Measurements from ENCODE around the gene MYOG.

Gene MYOG

GRCh38 chr1:203089651-203090045 is 3.8 kb upstream of the MYOG start:
- H3K36me3 Mint-ChIP-seq (ENCODE audit: low read depth): peaks cover 5% of the 10 kb centered on the region
- no peak for DNase-seq
- TF ChIP-seq CTCF (IDR thresholded peaks at IDR 0.05): no peak
- H3K27ac Mint-ChIP-seq: no peak overlapping the region
- peaks cover 15% of the 10 kb centered on the region for H3K27me3 Mint-ChIP-seq (ENCODE audit: low read depth, poor library complexity)
- peaks cover 15% of the 10 kb centered on the region for H3K9me3 Mint-ChIP-seq
- peaks cover 59% of the 10 kb centered on the region for H3K4me1 Mint-ChIP-seq
- no peak overlapping the region for H3K4me3 Mint-ChIP-seq

DNA sequence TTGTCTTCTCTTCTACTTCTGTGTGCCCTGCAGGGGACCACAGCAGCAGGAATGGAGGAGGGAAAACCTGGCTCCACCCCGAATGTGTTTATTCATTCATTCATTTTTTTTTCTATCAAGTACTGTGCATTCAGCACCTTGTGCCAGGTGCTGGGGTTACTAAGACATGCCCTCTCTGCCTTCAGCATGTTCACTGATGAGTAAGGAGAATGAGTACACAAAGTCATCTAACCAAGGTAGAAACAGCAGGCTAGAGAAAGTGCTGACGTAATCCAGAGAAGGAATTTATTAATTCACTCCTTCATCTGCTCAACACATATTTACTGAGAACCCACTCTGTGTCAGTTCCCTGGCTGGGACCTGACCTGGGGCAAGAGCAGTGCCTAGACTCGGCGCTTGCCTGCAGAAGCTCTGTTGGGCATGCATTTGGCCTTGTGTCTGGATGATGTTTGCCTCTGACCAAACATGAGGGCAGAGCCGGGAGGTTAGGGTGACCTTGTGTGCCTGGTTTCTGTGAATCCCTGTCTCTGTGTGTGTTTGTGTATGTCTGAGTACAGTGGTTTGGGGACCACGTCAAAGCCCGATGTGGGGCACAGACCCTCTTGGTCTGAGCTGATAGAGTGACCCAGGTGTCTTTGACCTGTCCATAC is 3.3 kb upstream of the MYOG start:
- Mint-ChIP-seq H3K27me3 (ENCODE audit: low read depth, poor library complexity) (peaks cover 15% of the 10 kb centered on the region), H3K4me3 (no peak overlapping the region), H3K36me3 (ENCODE audit: low read depth) (no peaks in the 10 kb centered on the region), H3K27ac (no peak overlapping the region), H3K9me3 (peaks cover 9% of the 10 kb centered on the region), H3K4me1 (peaks cover 61% of the 10 kb centered on the region)
- no peak for DNase-seq
- TF ChIP-seq CTCF (IDR thresholded peaks at IDR 0.05): no peak

DNA sequence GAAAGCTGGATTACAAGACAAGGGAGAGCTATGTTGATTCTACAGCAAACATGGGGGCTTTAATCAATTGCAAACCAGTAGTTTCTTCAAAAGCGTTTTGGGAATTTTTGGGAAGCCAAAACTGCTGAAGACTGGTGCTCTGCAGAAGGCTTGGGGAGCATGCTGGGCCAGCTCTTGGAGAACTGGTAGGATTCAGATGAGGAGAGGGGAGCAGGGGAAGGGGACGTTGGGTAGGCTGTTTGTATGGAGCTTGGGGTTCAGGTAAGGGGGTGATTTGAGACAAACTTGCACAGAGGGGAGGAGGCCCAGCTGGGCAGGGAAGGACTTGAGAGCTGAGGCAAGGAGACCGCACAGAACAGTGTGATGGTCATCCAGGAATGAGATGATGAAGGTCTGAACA is 2.6 kb upstream of the MYOG start:
- Mint-ChIP-seq H3K36me3 (ENCODE audit: low read depth) (no peaks in the 10 kb centered on the region), H3K27me3 (ENCODE audit: low read depth, poor library complexity) (peaks cover 15% of the 10 kb centered on the region), H3K27ac (peak overlapping the region; percentile 79), H3K4me1 (peaks cover 68% of the 10 kb centered on the region), H3K4me3 (no peak overlapping the region), H3K9me3 (peaks cover 3% of the 10 kb centered on the region)
- TF ChIP-seq CTCF (IDR thresholded peaks at IDR 0.05): no peak
- no peak for DNase-seq

GRCh38 chr1:203086992-203087763 is 1.4 kb upstream of the MYOG start:
- no peak for DNase-seq
- Mint-ChIP-seq H3K4me3 (peak overlapping the region; percentile 8), H3K36me3 (ENCODE audit: low read depth) (no peaks in the 10 kb centered on the region), H3K4me1 (peaks cover 78% of the 10 kb centered on the region), H3K27ac (peak overlapping the region; percentile 52), H3K9me3 (no peaks in the 10 kb centered on the region), H3K27me3 (ENCODE audit: low read depth, poor library complexity) (peaks cover 10% of the 10 kb centered on the region)
- no peak for TF ChIP-seq CTCF (IDR thresholded peaks at IDR 0.05)

- Mint-ChIP-seq H3K27me3 (ENCODE audit: low read depth, poor library complexity) (peaks cover 24% of the 10 kb centered on the region), H3K36me3 (ENCODE audit: low read depth) (peaks cover 3% of the 10 kb centered on the region), H3K9me3 (no peaks in the 10 kb centered on the region), H3K4me3 (no peak overlapping the region), H3K27ac (no peak overlapping the region), H3K4me1 (peaks cover 65% of the 10 kb centered on the region)
- DNase-seq: no peak
- TF ChIP-seq CTCF (IDR thresholded peaks at IDR 0.05): peak; percentile 31
These were observed 954 bp downstream of the MYOG start for GRCh38 chr1:203084588-203085527.

All from nephron progenitor cell (in vitro differentiated cells).